ENCODE results near the gene CPAMD8. TPM values are rescaled to one million over a fixed set of nuclear protein-coding genes. Genes with fewer than 3 reads are reported as not detected.
"Not testable (repeated sequence)": the region's sequence is repeated elsewhere in the genome, so short reads cannot be mapped to it uniquely, and the experiment has no call there.

CPAMD8 gene
- total RNA-seq, 1 donor: 0.36 TPM

DNA sequence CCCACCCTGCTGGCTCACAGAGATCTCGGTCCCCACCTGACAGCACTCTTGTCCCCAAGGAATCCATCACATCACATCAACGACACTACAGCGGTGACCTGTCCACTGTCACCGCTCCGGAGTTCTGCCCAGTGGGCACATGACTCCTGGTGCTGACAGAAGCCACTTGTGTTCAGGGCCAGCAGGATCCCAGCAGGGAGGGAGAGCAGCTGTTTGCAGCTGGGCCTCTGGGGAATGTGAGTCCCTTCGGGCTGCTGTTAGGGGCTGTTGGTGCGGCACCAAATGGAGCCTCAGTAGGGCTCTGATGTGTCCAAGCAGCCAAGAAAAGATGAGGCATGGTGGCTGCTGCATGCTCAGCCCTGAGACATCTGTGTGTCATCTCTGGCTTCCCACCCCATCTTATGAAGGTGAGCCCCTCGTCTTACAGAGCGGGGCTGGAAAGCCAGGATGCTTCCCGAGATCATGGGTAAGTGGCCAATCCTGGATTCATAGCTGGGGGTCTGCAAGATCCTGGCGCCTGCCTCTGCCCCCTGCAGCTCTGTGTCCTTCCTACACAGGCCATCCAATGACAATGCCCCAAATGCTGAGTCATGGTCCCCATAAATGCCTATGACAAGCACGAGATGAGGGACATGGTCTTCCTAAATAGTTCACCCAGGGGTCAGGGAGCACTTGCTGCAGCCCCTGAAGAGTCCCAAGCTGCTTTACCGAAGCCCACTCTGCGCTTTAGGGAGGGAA is 81.8 kb downstream of the CPAMD8 start:
- no peaks in the 10 kb centered on the region for H3K4me1 ChIP-seq (ENCODE audit: insufficient read depth, low read length)
- no peaks in the 10 kb centered on the region for H3K36me3 ChIP-seq (ENCODE audit: insufficient read depth, low read length)
- no peak for DNase-seq (ENCODE audit: insufficient read length, low spot score, missing footprints)
- H3K27me3 ChIP-seq (ENCODE audit: insufficient read depth, low read length): no peaks in the 10 kb centered on the region
- H3K4me2 ChIP-seq (ENCODE audit: insufficient read depth, low read length): no peak overlapping the region
- H2AFZ ChIP-seq (ENCODE audit: low read length): no peak overlapping the region
- no peaks in the 10 kb centered on the region for H3K79me2 ChIP-seq (ENCODE audit: insufficient read depth, low read length)
- no peak overlapping the region for H3K4me3 ChIP-seq (ENCODE audit: insufficient read depth, low read length)
- no peaks in the 10 kb centered on the region for H4K20me1 ChIP-seq (ENCODE audit: insufficient read depth, low read length)
- H3K9me3 ChIP-seq (ENCODE audit: low read depth, low read length): no peaks in the 10 kb centered on the region
- no peak overlapping the region for H3K27ac ChIP-seq (ENCODE audit: low read depth, low read length)
- TF ChIP-seq, protein P1, sequence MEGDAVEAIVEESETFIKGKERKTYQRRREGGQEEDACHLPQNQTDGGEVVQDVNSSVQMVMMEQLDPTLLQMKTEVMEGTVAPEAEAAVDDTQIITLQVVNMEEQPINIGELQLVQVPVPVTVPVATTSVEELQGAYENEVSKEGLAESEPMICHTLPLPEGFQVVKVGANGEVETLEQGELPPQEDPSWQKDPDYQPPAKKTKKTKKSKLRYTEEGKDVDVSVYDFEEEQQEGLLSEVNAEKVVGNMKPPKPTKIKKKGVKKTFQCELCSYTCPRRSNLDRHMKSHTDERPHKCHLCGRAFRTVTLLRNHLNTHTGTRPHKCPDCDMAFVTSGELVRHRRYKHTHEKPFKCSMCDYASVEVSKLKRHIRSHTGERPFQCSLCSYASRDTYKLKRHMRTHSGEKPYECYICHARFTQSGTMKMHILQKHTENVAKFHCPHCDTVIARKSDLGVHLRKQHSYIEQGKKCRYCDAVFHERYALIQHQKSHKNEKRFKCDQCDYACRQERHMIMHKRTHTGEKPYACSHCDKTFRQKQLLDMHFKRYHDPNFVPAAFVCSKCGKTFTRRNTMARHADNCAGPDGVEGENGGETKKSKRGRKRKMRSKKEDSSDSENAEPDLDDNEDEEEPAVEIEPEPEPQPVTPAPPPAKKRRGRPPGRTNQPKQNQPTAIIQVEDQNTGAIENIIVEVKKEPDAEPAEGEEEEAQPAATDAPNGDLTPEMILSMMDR (IDR thresholded peaks at IDR 0.05; ENCODE audit: extremely low read depth, low read depth, low read length): no peak

DNA sequence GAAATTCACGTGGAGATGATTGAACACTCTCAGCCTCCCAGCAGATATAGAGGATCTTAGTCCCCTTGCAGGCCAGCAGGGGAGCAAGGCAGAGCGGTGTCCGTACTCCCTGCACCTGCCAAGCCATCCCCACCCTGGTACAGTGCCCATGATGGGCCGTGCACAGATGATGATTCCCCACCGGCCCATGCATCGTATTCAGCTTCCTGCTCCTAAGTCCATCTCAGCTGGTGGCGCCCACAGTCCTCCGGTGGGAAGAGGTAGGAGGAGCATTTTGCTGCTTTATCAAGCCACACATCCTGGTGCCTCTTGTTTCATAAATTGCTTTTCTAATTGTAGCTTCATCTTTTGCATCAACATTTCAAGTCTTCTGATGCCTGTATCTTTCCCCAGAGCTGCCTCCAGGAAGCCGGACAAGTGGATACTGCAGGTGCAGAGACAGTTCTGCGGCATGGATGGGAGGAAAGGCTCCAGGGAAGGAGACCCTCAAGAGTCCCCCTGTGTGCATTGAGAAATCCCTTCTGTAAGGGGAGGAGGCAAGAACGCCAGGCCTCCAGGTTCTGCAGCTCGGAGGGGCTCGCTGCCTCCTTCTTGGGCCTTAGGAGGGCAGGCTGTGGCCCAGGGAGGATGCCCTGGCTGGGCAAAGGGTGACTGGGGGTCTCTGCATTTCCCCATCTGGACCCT is 82.5 kb downstream of the CPAMD8 start:
- H3K27me3 ChIP-seq (ENCODE audit: insufficient read depth, low read length): no peaks in the 10 kb centered on the region
- no peak for DNase-seq (ENCODE audit: insufficient read length, low spot score, missing footprints)
- no peaks in the 10 kb centered on the region for H3K9me3 ChIP-seq (ENCODE audit: low read depth, low read length)
- TF ChIP-seq, protein P1 (IDR thresholded peaks at IDR 0.05; ENCODE audit: extremely low read depth, low read depth, low read length): no peak
- H3K27ac ChIP-seq (ENCODE audit: low read depth, low read length): no peak overlapping the region
- no peaks in the 10 kb centered on the region for H3K36me3 ChIP-seq (ENCODE audit: insufficient read depth, low read length)
- no peak overlapping the region for H3K4me2 ChIP-seq (ENCODE audit: insufficient read depth, low read length)
- no peaks in the 10 kb centered on the region for H3K79me2 ChIP-seq (ENCODE audit: insufficient read depth, low read length)
- no peak overlapping the region for H3K4me3 ChIP-seq (ENCODE audit: insufficient read depth, low read length)
- no peaks in the 10 kb centered on the region for H4K20me1 ChIP-seq (ENCODE audit: insufficient read depth, low read length)
- H2AFZ ChIP-seq (ENCODE audit: low read length): no peak overlapping the region
- no peaks in the 10 kb centered on the region for H3K4me1 ChIP-seq (ENCODE audit: insufficient read depth, low read length)

- H3K36me3 ChIP-seq (ENCODE audit: insufficient read depth, low read length); H3K4me1 ChIP-seq (ENCODE audit: insufficient read depth, low read length); H2AFZ ChIP-seq (ENCODE audit: low read length); DNase-seq (ENCODE audit: insufficient read length, low spot score, missing footprints); H4K20me1 ChIP-seq (ENCODE audit: insufficient read depth, low read length); H3K4me2 ChIP-seq (ENCODE audit: insufficient read depth, low read length); H3K27ac ChIP-seq (ENCODE audit: low read depth, low read length); H3K9me3 ChIP-seq (ENCODE audit: low read depth, low read length); H3K4me3 ChIP-seq (ENCODE audit: insufficient read depth, low read length); H3K79me2 ChIP-seq (ENCODE audit: insufficient read depth, low read length); H3K27me3 ChIP-seq (ENCODE audit: insufficient read depth, low read length): not testable (repeated sequence)
These were observed 83.5 kb downstream of the CPAMD8 start for GRCh38 chr19:16943090-16943489.

GRCh38 chr19:16942583-16942982 is 84.0 kb downstream of the CPAMD8 start:
- no peak overlapping the region for H3K27ac ChIP-seq (ENCODE audit: low read depth, low read length)
- H3K4me1 ChIP-seq (ENCODE audit: insufficient read depth, low read length): no peaks in the 10 kb centered on the region
- no peak overlapping the region for H2AFZ ChIP-seq (ENCODE audit: low read length)
- H3K36me3 ChIP-seq (ENCODE audit: insufficient read depth, low read length): no peaks in the 10 kb centered on the region
- H3K79me2 ChIP-seq (ENCODE audit: insufficient read depth, low read length): no peaks in the 10 kb centered on the region
- TF ChIP-seq, protein P1 (IDR thresholded peaks at IDR 0.05; ENCODE audit: extremely low read depth, low read depth, low read length): no peak
- no peak overlapping the region for H3K4me3 ChIP-seq (ENCODE audit: insufficient read depth, low read length)
- H3K27me3 ChIP-seq (ENCODE audit: insufficient read depth, low read length): no peaks in the 10 kb centered on the region
- H3K9me3 ChIP-seq (ENCODE audit: low read depth, low read length): no peaks in the 10 kb centered on the region
- H4K20me1 ChIP-seq (ENCODE audit: insufficient read depth, low read length): no peaks in the 10 kb centered on the region
- H3K4me2 ChIP-seq (ENCODE audit: insufficient read depth, low read length): no peak overlapping the region
- DNase-seq (ENCODE audit: insufficient read length, low spot score, missing footprints): no peak
